GM18499 (cell line): ENCODE data around the gene HBA1.
"Not testable (repeated sequence)": the region's sequence is repeated elsewhere in the genome, so short reads cannot be mapped to it uniquely, and the experiment has no call there.

Source experiments
- ATAC-seq: cut with Tn5 transposase; IDR thresholded peaks from one replicate; pipeline ENCODE4 v1.9.1; 2021; ENCODE audit warnings: moderate number of reproducible peaks; ENCODE audit not compliant: insufficient read depth, unreplicated experiment

The HBA1 gene

DNA sequence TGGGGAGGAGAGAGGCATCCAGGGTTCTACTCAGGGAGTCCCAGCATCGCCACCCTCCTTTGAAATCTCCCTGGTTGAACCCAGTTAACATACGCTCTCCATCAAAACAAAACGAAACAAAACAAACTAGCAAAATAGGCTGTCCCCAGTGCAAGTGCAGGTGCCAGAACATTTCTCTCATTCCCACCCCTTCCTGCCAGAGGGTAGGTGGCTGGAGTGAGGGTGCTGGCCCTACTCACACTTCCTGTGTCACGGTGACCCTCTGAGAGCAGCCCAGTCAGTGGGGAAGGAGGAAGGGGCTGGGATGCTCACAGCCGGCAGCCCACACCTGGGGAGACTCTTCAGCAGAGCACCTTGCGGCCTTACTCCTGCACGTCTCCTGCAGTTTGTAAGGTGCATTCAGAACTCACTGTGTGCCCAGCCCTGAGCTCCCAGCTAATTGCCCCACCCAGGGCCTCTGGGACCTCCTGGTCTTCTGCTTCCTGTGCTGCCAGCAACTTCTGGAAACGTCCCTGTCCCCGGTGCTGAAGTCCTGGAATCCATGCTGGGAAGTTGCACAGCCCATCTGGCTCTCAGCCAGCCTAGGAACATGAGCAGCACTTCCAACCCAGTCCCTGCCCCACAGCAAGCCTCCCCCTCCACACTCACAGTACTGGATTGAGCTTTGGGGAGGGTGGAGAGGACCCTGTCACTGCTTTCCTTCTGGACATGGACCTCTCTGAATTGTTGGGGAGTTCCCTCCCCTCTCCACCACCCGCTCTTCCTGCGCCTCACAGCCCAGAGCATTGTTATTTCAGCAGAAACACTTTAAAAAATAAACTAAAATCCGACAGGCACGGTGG, 2.3 kb upstream of the HBA1 start:
- not testable (repeated sequence) for ATAC-seq

DNA sequence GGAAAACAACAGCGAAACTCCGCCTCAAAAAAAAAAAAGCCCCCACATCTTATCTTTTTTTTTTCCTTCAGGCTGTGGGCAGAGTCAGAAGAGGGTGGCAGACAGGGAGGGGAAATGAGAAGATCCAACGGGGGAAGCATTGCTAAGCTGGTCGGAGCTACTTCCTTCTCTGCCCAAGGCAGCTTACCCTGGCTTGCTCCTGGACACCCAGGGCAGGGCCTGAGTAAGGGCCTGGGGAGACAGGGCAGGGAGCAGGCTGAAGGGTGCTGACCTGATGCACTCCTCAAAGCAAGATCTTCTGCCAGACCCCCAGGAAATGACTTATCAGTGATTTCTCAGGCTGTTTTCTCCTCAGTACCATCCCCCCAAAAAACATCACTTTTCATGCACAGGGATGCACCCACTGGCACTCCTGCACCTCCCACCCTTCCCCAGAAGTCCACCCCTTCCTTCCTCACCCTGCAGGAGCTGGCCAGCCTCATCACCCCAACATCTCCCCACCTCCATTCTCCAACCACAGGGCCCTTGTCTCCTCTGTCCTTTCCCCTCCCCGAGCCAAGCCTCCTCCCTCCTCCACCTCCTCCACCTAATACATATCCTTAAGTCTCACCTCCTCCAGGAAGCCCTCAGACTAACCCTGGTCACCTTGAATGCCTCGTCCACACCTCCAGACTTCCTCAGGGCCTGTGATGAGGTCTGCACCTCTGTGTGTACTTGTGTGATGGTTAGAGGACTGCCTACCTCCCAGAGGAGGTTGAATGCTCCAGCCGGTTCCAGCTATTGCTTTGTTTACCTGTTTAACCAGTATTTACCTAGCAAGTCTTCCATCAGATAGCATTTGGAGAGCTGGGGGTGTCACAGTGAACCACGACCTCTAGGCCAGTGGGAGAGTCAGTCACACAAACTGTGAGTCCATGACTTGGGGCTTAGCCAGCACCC, 1.2 kb upstream of the HBA1 start:
- no peak for ATAC-seq

DNA sequence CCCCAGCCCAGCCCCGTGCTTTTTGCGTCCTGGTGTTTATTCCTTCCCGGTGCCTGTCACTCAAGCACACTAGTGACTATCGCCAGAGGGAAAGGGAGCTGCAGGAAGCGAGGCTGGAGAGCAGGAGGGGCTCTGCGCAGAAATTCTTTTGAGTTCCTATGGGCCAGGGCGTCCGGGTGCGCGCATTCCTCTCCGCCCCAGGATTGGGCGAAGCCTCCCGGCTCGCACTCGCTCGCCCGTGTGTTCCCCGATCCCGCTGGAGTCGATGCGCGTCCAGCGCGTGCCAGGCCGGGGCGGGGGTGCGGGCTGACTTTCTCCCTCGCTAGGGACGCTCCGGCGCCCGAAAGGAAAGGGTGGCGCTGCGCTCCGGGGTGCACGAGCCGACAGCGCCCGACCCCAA, 474 bp upstream of the HBA1 start:
- not testable (repeated sequence) for ATAC-seq

DNA sequence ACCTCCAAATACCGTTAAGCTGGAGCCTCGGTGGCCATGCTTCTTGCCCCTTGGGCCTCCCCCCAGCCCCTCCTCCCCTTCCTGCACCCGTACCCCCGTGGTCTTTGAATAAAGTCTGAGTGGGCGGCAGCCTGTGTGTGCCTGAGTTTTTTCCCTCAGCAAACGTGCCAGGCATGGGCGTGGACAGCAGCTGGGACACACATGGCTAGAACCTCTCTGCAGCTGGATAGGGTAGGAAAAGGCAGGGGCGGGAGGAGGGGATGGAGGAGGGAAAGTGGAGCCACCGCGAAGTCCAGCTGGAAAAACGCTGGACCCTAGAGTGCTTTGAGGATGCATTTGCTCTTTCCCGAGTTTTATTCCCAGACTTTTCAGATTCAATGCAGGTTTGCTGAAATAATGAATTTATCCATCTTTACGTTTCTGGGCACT, 928 bp downstream of the HBA1 start:
- no peak for ATAC-seq

DNA sequence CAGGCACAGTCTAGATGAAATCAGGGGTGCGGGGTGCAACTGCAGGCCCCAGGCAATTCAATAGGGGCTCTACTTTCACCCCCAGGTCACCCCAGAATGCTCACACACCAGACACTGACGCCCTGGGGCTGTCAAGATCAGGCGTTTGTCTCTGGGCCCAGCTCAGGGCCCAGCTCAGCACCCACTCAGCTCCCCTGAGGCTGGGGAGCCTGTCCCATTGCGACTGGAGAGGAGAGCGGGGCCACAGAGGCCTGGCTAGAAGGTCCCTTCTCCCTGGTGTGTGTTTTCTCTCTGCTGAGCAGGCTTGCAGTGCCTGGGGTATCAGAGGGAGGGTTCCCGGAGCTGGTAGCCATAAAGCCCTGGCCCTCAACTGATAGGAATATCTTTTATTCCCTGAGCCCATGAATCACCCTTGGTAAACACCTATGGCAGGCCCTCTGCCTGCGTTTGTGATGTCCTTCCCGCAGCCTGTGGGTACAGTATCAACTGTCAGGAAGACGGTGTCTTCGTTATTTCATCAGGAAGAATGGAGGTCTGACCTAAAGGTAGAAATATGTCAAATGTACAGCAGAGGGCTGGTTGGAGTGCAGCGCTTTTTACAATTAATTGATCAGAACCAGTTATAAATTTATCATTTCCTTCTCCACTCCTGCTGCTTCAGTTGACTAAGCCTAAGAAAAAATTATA, 1.6 kb downstream of the HBA1 start:
- no peak for ATAC-seq

DNA sequence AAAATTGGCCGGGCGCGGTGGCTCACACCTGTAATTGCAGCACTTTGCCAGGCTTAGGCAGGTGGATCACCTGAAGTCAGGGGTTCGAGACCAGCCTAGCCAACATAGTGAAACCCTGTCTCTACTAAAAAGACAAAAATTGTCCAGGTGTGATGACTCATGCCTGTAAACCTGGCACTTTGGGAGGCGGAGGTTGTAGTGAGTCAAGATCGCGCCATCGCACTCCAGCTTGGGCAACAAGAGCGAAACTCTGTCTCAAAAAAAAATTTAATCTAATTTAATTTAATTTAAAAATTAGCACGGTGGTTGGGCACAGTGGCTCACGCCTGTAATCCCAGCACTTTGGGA, 2.2 kb downstream of the HBA1 start:
- ATAC-seq: no peak

DNA sequence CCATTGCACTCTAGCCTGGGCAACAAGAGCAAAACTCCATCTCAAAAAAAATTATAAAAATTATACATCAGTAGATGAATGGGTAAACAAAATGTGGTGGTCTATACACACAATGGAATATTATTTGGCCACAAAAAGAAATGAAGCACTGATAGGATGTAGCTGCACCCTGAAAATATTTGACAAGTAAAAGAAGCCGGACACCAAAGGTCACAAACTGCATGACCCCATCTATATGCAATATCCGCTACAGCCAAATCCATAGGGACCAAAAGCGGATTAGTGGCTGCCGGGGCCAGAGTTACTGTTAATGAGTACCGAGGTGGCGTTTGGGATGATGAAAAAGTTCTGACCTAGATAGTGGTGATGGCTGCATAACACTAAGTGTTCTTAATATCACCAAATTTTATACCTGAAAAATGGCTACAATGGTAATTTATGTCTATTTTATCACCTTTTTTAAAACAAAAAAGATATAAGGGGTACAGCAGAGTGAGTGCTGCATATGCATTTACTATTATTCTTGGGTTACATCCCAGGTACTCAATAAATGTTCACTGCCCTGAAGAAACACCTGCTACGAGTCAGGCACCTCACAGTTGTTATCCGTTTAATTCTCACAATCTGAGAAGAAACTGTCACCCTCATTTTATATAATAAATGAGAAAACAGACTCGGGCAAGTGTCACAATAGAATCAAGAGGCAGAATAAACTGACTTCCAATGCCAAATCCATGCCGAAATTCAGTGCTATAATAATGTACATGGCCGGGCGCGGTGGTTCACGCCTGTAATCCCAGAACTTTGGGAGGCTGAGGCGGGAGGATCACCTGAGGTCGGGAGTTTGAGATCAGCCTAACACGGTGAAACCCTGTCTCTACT, 3.0 kb downstream of the HBA1 start:
- no peak for ATAC-seq

DNA sequence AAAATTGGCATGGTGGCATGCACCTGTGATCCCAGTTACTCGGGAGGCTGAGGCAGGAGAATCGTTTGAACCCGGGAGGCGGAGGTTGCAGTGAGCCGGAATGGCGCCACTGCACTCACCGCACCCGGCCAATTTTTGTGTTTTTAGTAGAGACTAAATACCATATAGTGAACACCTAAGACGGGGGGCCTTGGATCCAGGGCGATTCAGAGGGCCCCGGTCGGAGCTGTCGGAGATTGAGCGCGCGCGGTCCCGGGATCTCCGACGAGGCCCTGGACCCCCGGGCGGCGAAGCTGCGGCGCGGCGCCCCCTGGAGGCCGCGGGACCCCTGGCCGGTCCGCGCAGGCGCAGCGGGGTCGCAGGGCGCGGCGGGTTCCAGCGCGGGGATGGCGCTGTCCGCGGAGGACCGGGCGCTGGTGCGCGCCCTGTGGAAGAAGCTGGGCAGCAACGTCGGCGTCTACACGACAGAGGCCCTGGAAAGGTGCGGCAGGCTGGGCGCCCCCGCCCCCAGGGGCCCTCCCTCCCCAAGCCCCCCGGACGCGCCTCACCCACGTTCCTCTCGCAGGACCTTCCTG, 3.7 kb downstream of the HBA1 start, which contains the start of gene HBQ1:
HBQ1 (plus strand) TSS at position 359 of the 575 bp plus-strand sequence; CDS start at position 387, 28 bp downstream.
- no peak for ATAC-seq

DNA sequence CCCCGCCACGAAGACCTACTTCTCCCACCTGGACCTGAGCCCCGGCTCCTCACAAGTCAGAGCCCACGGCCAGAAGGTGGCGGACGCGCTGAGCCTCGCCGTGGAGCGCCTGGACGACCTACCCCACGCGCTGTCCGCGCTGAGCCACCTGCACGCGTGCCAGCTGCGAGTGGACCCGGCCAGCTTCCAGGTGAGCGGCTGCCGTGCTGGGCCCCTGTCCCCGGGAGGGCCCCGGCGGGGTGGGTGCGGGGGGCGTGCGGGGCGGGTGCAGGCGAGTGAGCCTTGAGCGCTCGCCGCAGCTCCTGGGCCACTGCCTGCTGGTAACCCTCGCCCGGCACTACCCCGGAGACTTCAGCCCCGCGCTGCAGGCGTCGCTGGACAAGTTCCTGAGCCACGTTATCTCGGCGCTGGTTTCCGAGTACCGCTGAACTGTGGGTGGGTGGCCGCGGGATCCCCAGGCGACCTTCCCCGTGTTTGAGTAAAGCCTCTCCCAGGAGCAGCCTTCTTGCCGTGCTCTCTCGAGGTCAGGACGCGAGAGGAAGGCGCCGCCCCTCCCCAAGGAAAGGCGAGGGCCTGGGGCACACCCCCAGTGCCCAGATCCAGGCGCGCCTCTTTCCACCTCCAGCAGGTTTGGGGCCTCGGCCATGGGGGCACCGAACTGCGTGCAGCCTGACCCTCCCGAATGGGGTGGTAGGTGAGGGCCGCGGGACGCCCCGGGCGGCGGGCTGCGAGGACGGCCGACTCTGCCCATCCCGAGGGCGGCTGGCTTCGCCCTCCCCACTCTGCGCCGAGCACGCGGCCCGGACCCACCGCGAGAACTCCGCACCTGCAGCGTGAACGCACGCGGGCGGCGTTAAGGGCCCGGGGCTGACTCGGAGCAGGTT, 4.4 kb downstream of the HBA1 start:
- ATAC-seq: no peak

DNA sequence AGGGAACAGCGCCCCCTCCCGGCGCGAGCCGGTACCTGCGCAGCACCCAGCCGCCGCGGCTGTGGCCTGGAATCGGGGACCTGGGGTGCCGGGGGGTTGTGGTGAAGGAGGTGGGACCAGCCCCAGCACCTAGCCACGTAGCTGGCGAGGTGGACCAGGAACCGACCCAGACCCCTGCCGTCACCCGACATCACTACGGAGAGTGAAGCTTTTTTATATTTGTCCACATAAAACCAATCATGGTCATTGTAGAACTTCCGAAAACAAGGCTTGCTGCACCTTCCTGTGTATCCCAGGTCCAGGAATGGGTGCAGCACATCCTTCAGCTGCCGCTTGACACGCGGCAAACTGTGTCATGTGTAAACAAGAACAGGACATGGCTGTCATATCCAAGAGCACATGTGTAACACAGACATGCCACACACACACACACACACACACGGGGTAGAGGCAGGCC, 5.1 kb downstream of the HBA1 start:
- ATAC-seq: no peak

DNA sequence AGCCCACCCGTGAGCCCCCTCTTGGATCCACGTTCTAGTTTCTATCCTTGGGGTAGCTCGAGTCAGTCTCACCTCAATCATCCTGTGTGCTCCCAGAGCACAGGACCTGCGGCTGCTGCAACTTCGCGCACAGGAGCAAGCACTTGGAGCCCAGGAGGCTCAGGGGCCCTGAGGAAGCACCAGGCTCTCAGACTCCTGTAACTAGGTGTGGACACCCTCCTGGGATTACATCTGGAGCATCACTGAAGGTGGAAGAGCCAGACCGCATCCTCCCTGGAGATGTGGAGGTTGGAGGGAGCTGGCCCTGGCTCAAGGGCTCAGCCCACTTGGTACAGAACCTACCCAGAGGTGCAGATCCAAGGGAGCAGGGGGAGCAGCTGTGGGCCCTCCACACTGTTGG, 6.5 kb downstream of the HBA1 start:
- no peak for ATAC-seq

DNA sequence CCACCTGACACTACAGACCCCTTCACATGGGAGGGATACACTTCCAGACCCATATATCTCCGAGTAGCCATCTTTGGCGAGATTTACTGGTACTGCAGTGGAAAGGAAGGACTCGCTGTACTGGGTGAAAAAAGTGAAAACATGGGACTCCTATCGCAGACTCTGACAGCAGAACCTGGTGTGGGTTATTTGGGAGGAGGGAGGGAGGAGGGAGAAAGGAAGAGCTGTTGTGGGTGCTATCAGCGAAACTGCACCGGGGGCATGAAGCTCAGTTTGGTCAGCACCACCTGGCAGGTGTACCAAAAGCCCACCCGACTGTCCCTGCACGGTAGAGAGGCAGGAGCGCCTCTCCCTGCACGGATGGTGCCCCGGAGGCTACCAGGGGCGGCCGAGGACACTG, 8.7 kb downstream of the HBA1 start:
- no peak for ATAC-seq

DNA sequence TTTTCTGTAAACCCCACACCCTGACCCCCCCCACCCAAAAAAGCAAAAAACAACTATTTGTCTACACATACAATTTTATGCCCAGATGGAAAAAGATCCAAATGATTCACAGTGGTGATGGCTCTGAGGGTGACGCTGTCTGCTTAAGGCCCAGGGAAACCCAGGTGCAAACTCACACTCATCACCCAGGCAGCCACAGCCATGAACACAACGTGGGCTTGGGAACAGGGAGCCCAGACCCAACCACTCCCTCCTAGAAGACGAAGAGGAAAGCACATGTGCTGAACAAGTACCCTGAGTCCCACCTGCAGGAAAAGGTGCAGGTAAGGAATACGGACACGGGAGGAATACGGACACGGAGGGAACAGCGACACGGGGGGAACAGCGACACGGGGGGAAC, 9.2 kb downstream of the HBA1 start:
- ATAC-seq: no peak

DNA sequence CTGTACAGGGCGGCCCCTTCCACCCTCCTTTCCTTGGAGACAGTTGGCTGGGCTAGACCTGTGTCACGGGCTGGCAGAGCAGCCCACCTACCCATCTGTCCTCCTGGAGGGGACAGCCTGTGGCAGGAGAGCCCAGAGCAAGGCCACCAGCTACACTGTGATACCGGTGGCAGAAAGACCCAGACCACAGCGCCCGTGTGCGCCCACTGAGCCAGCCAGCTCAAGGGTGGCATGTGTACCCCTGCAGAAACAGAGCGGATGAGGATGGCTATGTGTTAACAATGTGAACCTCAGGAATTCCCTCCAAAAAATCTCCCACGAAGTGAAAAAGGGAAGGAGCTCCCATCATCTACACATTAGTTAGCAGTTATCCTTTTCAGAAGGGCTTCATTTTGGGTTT, 10.8 kb downstream of the HBA1 start:
- no peak for ATAC-seq

DNA sequence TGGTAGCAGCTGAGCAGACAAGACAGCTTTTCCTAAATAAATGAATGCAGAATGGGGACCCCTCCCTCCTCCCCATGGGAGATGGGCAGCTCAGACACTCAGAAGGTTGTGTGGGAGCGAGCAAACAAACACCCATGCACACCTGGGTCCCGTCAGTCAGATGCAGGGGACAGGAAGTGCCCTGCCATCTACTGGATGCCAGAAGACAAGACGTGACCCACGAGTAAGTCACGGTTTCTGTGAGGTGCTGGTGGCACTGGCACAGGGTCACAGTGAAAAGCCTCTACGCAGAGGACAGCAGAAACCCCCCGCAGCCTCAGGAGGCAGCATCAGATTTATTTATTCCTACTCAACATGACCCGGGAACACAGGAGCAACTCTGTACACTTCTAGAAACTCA, 12.2 kb downstream of the HBA1 start:
- no peak for ATAC-seq

DNA sequence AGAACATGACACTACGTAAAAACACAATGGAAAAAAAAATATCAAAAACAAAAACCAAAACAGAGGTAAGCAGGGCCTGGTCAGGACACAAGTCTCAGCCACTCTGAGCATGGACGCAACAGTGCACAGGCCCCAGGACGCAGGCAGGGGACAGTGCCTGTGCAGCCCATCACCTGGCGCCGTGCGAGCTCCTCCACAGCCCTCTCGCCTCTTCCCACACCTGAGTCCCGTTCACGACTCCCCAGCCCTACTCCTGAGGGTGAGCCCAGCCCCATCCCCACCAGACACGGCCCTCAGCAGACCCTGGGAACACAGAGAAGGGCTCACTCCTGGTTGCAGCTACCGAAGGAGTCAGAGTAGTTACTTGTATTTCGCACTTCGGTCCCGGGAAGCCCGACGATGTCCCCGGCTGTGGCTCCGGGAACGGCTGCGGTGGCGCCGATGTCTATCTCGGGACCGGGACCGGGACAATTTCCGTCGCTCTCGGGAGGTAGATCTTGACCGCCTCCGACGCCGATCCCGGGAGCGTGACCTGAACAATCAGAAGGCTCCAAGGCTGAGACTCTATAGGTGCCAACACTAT, 13.2 kb downstream of the HBA1 start:
- no peak for ATAC-seq

DNA sequence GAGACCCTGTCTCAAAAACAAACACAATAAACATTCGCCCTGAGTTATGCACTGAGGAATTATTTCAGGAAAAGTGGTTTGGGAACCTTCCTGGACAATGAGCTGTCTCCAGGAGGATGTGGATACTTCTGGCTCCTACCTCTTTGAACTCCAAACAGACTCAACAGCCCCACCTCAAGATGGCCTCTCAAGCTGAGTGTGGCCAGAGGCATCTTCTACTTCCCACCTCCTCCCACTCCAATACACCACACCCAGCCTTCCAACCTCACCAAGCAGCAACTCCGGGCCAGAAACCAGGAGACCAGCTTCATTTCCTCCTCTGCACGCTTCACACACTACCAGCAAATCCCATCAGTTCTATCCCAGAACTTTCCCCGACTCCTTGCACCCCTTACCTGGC, 15.4 kb downstream of the HBA1 start:
- no peak for ATAC-seq

DNA sequence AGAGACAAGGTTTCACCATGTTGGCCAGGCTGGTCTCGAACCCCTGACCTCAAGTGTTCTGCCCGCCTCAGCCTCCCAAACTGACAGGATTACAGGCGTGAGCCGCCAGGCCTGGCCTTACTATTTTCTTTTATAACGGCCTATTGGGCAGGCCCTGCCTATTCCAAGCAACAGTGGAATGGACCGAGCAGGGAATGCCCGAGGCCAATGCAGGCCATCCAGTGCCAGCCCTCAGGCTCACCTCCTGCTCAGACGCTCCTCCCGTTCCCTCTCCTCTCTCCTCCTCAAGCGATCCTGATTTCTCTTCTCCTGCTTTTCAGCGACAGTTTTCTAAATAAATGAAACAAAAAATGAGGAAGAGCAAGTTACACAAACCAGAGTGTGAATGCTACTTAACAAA, 16.2 kb downstream of the HBA1 start:
- no peak for ATAC-seq
